GM23338 (cell line): ENCODE results near the gene SYNDIG1. TPM values are rescaled to one million over a fixed set of nuclear protein-coding genes. Genes with fewer than 3 reads are reported as not detected.
A peak's percentile ranks its signal among the peaks of the same experiment; 100 is the strongest.

Source experiments
- ATAC-seq: fragments of 200-7000 bp; cut with Tn5 transposase; 3 replicates; pipeline ENCODE4 v1.9.1; 2020
- DNase-seq: peaks from one replicate; pipeline ENCODE4 v3.0.0-alpha.2; 2015; ENCODE audit warnings: low spot score
- H2AFZ ChIP-seq: fragments of 200-600 bp; sonication (generic); 2 replicates; pipeline ENCODE4 v1.8.0; 2016; ENCODE audit warnings: antibody characterized with exemption, mild to moderate bottlenecking, moderate library complexity
- H3F3A ChIP-seq: fragments of 200-600 bp; sonication (generic); replicated peaks from 2 replicates; pipeline ENCODE4 v1.8.0; 2017; ENCODE audit warnings: antibody characterized with exemption, mixed run types, low read depth
- H3K27ac ChIP-seq: fragments of 200-600 bp; sonication (generic); 2 replicates; pipeline ENCODE4 v1.6.1; 2016; ENCODE audit warnings: low read depth
- H3K27me3 ChIP-seq: fragments of 200-600 bp; sonication (generic); 2 replicates; pipeline ENCODE4 v1.8.0; 2016; ENCODE audit warnings: mild to moderate bottlenecking, mixed run types, moderate library complexity; ENCODE audit not compliant: insufficient read depth
- H3K36me3 ChIP-seq: fragments of 200-600 bp; sonication (generic); 2 replicates; pipeline ENCODE4 v1.8.0; 2016; ENCODE audit warnings: mild to moderate bottlenecking; ENCODE audit not compliant: insufficient read depth
- H3K4me1 ChIP-seq: fragments of 200-600 bp; sonication (generic); 2 replicates; pipeline ENCODE4 v1.8.0; 2016; ENCODE audit warnings: mild to moderate bottlenecking, moderate library complexity; ENCODE audit not compliant: insufficient read depth
- H3K4me2 ChIP-seq: fragments of 200-600 bp; sonication (generic); 2 replicates; pipeline ENCODE4 v1.7.1; 2017; ENCODE audit warnings: mixed run types
- H3K4me3 ChIP-seq: fragments of 200-600 bp; sonication (generic); 2 replicates; pipeline ENCODE4 v1.6.1; 2016; ENCODE audit warnings: mixed run types
- H3K79me2 ChIP-seq: fragments of 200-600 bp; sonication (generic); replicated peaks from 2 replicates; pipeline ENCODE4 v1.8.0; 2017; ENCODE audit warnings: mild to moderate bottlenecking; ENCODE audit not compliant: insufficient read depth
- H3K9me2 ChIP-seq: fragments of 200-600 bp; sonication (generic); 2 replicates; pipeline ENCODE4 v1.8.0; 2017; ENCODE audit not compliant: insufficient read depth
- H4K20me1 ChIP-seq: fragments of 200-600 bp; sonication (generic); replicated peaks from 2 replicates; pipeline ENCODE4 v1.8.0; 2017; ENCODE audit warnings: mild to moderate bottlenecking; ENCODE audit not compliant: insufficient read depth
- H3K27ac Mint-ChIP-seq: 2 replicates; pipeline ENCODE4 v1.8.0; 2020; ENCODE audit warnings: inconsistent platforms, mild to moderate bottlenecking, moderate library complexity, mixed read lengths
- H3K27me3 Mint-ChIP-seq: 3 replicates; pipeline ENCODE4 v1.8.0; 2022; ENCODE audit warnings: low read depth, mild to moderate bottlenecking, moderate library complexity, mixed read lengths, inconsistent platforms; ENCODE audit not compliant: insufficient read depth, poor library complexity
- H3K36me3 Mint-ChIP-seq: 3 replicates; pipeline ENCODE4 v1.8.0; 2021; ENCODE audit warnings: low read depth, mild to moderate bottlenecking, inconsistent platforms, moderate library complexity, mixed read lengths
- H3K4me1 Mint-ChIP-seq: 3 replicates; pipeline ENCODE4 v1.8.0; 2020; ENCODE audit warnings: mild to moderate bottlenecking, inconsistent platforms, mixed read lengths
- H3K4me3 Mint-ChIP-seq: 3 replicates; pipeline ENCODE4 v1.8.0; 2021; ENCODE audit warnings: moderate library complexity, mild to moderate bottlenecking, inconsistent platforms, mixed read lengths
- H3K9me3 Mint-ChIP-seq: 3 replicates; pipeline ENCODE4 v1.8.0; 2020; ENCODE audit warnings: moderate library complexity, mild to moderate bottlenecking, inconsistent platforms, mixed read lengths
- CTCF ChIP-seq, 2 experiments: fragments of 200-600 bp in 1 of 2; sonication (generic) in 1 of 2; conservative IDR thresholded peaks; 2 replicates each; pipeline versions ENCODE4 v1.5.1 to v1.6.1; 2016 to 2017; ENCODE audit warnings: antibody characterized with exemption in 2 of 2, low read depth in 2 of 2, mild to moderate bottlenecking in 2 of 2, moderate library complexity in 1 of 2
- ETS1 ChIP-seq: IDR thresholded peaks from 2 replicates; pipeline ENCODE4 v1.6.1; 2016; ENCODE audit warnings: antibody characterized with exemption
- EZH2 ChIP-seq: fragments of 200-600 bp; sonication (generic); IDR thresholded peaks from one replicate; pipeline ENCODE4 v1.8.0; 2017; ENCODE audit warnings: antibody characterized with exemption, mild to moderate bottlenecking, low read depth; ENCODE audit not compliant: unreplicated experiment
- EZH2phosphoT487 ChIP-seq: fragments of 200-600 bp; sonication (generic); IDR thresholded peaks from one replicate; pipeline ENCODE4 v1.8.1; 2018; ENCODE audit warnings: antibody characterized with exemption; ENCODE audit not compliant: unreplicated experiment
- POLR2AphosphoS5 ChIP-seq: IDR thresholded peaks from 2 replicates; pipeline ENCODE4 v1.6.1; 2016; ENCODE audit warnings: antibody characterized with exemption, low read depth
- REST ChIP-seq: IDR thresholded peaks from one replicate; pipeline ENCODE4 v1.6.1; 2018; ENCODE audit warnings: antibody characterized with exemption; ENCODE audit not compliant: unreplicated experiment
- STAT1 ChIP-seq: IDR thresholded peaks from one replicate; pipeline ENCODE4 v1.6.1; 2016; ENCODE audit warnings: antibody characterized with exemption; ENCODE audit not compliant: unreplicated experiment
- ZNF331 ChIP-seq: fragments of 250-450 bp; sonication (Bioruptor Pico); IDR thresholded peaks from 2 replicates; pipeline ENCODE4 v1.5.0; 2020; ENCODE audit warnings: low read depth, mild to moderate bottlenecking, moderate library complexity
- ZNF462 ChIP-seq: fragments of 250-450 bp; sonication (Bioruptor Pico); IDR thresholded peaks from 2 replicates; pipeline ENCODE4 v1.5.0; 2020; ENCODE audit warnings: mild to moderate bottlenecking, moderate library complexity
- polyA plus RNA-seq: library from polyadenylated mRNA; unstranded; fragments of >200 nt; fragmentation: Nextera tagmentation; extraction: Ambion mirVana; gene quantifications from 2 replicates; pipeline ENCODE4 v1.2.1, GENCODE V29; 2016
- total RNA-seq: library from RNA; depleted of rRNA; stranded (reverse); fragments of >200 nt; shearing (Covaris generic); gene quantifications from 2 replicates; pipeline ENCODE4 v1.2.3, GENCODE V29; 2014

SYNDIG1 gene
- total and polyA plus RNA-seq, 2 experiments from 2014 or later, result 2.8 to 4.8 TPM

GRCh38 chr20:24468401-24469115, 871 bp upstream of the SYNDIG1 start:
- no peak overlapping the region for H3K27ac ChIP-seq
- Mint-ChIP-seq H3K27ac (no peak overlapping the region), H3K9me3 (no peaks in the 10 kb centered on the region), H3K4me3 (peak overlapping the region; percentile 75), H3K36me3 (no peaks in the 10 kb centered on the region; the same call in 2 of the 3 replicates), H3K27me3 (peaks cover 57% of the 10 kb centered on the region), H3K4me1 (peaks cover 42% of the 10 kb centered on the region)
- peaks cover 8% of the 10 kb centered on the region; the same call in 1 of the 2 replicates for H3K9me2 ChIP-seq
- H4K20me1 ChIP-seq, result peaks cover 9% of the 10 kb centered on the region
- H3K36me3 ChIP-seq, result no peaks in the 10 kb centered on the region
- H2AFZ ChIP-seq, result peak overlapping the region; percentile 96
- peak overlapping the region; percentile 91 for H3K4me3 ChIP-seq
- peaks cover 80% of the 10 kb centered on the region for H3K27me3 ChIP-seq
- no peak for TF ChIP-seq ETS1
- no peak for TF ChIP-seq EZH2
- no peak for TF ChIP-seq ZNF331 (CRISPR knock-in tag)
- no peak for TF ChIP-seq EZH2phosphoT487
- TF ChIP-seq CTCF (conservative IDR thresholded peaks at IDR 0.05; ENCODE audit: low read depth in 2 of 2), result no peak
- TF ChIP-seq STAT1, result no peak
- no peak for TF ChIP-seq POLR2AphosphoS5
- no peak for TF ChIP-seq ZNF462
- no peak for TF ChIP-seq REST
- H3F3A ChIP-seq, result no peaks in the 10 kb centered on the region
- H3K4me1 ChIP-seq, result peaks cover 35% of the 10 kb centered on the region
- no peak for DNase-seq
- peaks cover 20% of the 10 kb centered on the region for H3K79me2 ChIP-seq
- ATAC-seq, result peak; percentile 5
- peak overlapping the region; percentile 100 for H3K4me2 ChIP-seq
